ENCODE measurements around the gene MESD.

DNA sequence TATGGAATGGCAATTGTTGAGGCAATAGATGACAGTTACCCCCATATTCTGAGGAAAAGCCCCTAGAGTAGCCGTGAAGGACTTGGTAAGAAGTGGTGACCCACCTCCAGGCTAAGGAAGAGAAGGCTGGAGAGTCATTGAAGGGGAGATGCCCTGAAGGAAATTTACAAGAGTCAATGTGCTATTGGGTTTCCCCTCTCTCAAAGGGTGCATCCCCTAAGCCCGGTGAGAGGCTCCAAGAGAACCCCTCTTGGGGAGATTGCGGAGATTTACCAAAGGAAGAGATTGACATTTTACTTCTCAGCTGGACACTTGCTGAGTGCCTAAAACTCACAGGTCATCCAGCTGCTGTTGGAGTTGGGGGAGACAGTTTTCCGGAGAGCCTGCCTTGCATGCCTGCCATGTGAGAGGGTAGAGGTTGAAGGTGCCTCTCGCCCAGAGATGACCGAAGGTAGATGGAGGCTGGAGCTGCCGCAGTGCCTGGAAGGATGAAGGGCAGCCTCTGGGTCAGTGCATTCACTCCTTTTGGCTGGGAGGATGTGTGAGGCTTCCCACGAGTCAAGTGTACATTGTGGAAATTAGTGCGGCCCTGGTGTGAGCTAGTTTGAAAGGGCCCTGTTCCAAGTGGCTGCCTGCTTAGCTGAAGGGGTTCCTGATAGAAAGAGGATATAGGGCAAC is 30.7 kb downstream of the MESD start:
- TF ChIP-seq MAFK (IDR thresholded peaks at IDR 0.05; ENCODE audit: low read depth, low read length) (no peak), CTCF (conservative IDR thresholded peaks at IDR 0.05; ENCODE audit: low read depth, low read length) (no peak), POLR2A (IDR thresholded peaks at IDR 0.05; ENCODE audit: low read depth, low read length) (no peak), RAD21 (IDR thresholded peaks at IDR 0.05; ENCODE audit: low read length) (no peak), CEBPB (IDR thresholded peaks at IDR 0.05; ENCODE audit: low read depth, low read length) (no peak)
- TF ChIP-seq, protein P1, sequence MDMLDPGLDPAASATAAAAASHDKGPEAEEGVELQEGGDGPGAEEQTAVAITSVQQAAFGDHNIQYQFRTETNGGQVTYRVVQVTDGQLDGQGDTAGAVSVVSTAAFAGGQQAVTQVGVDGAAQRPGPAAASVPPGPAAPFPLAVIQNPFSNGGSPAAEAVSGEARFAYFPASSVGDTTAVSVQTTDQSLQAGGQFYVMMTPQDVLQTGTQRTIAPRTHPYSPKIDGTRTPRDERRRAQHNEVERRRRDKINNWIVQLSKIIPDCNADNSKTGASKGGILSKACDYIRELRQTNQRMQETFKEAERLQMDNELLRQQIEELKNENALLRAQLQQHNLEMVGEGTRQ (IDR thresholded peaks at IDR 0.05; ENCODE audit: low read depth, low read length): no peak

Data from IMR-90 (cell line).